ENCODE data around the gene TCF4. TPM values are rescaled to one million over a fixed set of nuclear protein-coding genes. Genes with fewer than 3 reads are reported as not detected.

Gene TCF4
- total RNA-seq, 1 experiment from 2014 or later = 12.5 TPM

DNA sequence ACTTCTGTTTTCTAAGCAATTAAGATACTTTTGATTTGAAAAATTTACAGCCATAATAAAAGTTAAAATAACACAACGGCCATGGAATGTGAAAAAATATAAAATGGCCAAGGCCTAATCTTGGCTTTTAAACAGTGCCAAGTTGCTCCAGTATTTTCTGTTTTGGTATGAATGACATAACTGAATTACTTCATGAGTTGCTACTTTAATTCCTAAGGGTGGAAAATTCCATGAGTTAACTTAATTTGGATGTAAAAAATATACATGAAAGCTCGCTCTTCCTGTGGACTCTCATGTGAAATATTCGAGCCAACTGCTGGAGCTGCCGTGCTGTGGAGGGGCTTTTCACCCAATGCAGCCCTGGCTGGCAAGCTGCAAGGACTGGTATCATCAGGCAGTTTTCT, 342.8 kb downstream of the TCF4 start:
- no peak overlapping the region for H2AFZ ChIP-seq (ENCODE audit: low read length)
- TF ChIP-seq EZH2phosphoT487 (IDR thresholded peaks at IDR 0.05; ENCODE audit: borderline replicate concordance, low read length) = no peak
- TF ChIP-seq, protein P1, sequence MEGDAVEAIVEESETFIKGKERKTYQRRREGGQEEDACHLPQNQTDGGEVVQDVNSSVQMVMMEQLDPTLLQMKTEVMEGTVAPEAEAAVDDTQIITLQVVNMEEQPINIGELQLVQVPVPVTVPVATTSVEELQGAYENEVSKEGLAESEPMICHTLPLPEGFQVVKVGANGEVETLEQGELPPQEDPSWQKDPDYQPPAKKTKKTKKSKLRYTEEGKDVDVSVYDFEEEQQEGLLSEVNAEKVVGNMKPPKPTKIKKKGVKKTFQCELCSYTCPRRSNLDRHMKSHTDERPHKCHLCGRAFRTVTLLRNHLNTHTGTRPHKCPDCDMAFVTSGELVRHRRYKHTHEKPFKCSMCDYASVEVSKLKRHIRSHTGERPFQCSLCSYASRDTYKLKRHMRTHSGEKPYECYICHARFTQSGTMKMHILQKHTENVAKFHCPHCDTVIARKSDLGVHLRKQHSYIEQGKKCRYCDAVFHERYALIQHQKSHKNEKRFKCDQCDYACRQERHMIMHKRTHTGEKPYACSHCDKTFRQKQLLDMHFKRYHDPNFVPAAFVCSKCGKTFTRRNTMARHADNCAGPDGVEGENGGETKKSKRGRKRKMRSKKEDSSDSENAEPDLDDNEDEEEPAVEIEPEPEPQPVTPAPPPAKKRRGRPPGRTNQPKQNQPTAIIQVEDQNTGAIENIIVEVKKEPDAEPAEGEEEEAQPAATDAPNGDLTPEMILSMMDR (conservative IDR thresholded peaks at IDR 0.05; ENCODE audit: low read depth, low read length) = no peak
- no peak for TF ChIP-seq EZH2 (IDR thresholded peaks at IDR 0.05; ENCODE audit: low read length, unreplicated experiment)
- no peaks in the 10 kb centered on the region for H3K36me3 ChIP-seq (ENCODE audit: low read depth, low read length)
- no peaks in the 10 kb centered on the region for H3F3A ChIP-seq (ENCODE audit: low read length, unreplicated experiment)
- no peaks in the 10 kb centered on the region for H3K27me3 ChIP-seq (ENCODE audit: low read length)
- H3K4me3 ChIP-seq (ENCODE audit: low read length) = no peak overlapping the region
- no peaks in the 10 kb centered on the region for H3K9me2 ChIP-seq (replicated peaks; ENCODE audit: low read length)
- H4K20me1 ChIP-seq (ENCODE audit: low read length) = no peaks in the 10 kb centered on the region
- peaks cover 19% of the 10 kb centered on the region for H3K4me1 ChIP-seq (ENCODE audit: insufficient read depth, low read length)
- DNase-seq (no peak), ATAC-seq (no peak)
- intact Hi-C loops (cut with micrococcal nuclease) = no loop called here
- no peak overlapping the region for H3K27ac ChIP-seq (ENCODE audit: low read length)
- no peaks in the 10 kb centered on the region for H3K9me3 ChIP-seq (ENCODE audit: low read length)
- POLR2A ChIA-PET (ENCODE audit: unreplicated experiment) = no interaction called here
- BruUV-seq (replicated peaks) = no TSS peak
- no peak overlapping the region for H3K9ac ChIP-seq (ENCODE audit: low read length)
- H3K4me2 ChIP-seq (ENCODE audit: low read length) = no peak overlapping the region
- CTCF ChIA-PET = no interaction called here
- no peaks in the 10 kb centered on the region for H3K79me2 ChIP-seq (ENCODE audit: low read length)

DNA sequence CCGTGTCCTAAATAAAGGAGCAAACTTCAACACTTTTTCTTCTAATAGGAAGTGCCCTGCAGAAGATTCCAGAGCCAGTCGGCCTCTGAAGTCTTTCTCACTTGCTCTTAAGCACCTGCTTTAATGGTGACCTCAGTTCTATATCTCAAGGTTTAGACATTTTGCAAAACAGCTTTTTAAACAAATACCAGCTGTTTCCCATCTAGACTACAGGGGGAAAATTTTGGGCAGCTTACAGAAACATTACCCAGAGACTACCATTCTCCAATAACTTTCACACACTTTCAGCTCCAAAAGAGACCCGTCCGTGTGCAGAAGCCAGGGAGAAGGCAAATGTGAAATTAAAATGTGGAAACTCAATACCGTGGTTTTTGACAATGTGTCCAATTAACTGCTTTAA, 343.4 kb downstream of the TCF4 start:
- Histone ChIP-seq H3K36me3 (ENCODE audit: low read depth, low read length) (no peaks in the 10 kb centered on the region), H3K9me3 (ENCODE audit: low read length) (no peaks in the 10 kb centered on the region), H4K20me1 (ENCODE audit: low read length) (no peaks in the 10 kb centered on the region), H3K9me2 (replicated peaks; ENCODE audit: low read length) (no peaks in the 10 kb centered on the region), H3K9ac (ENCODE audit: low read length) (no peak overlapping the region), H3F3A (ENCODE audit: low read length, unreplicated experiment) (no peaks in the 10 kb centered on the region), H3K79me2 (ENCODE audit: low read length) (no peaks in the 10 kb centered on the region), H3K4me3 (ENCODE audit: low read length) (no peak overlapping the region), H3K4me2 (ENCODE audit: low read length) (no peak overlapping the region), H3K4me1 (ENCODE audit: insufficient read depth, low read length) (peaks cover 12% of the 10 kb centered on the region), H2AFZ (ENCODE audit: low read length) (no peak overlapping the region), H3K27me3 (ENCODE audit: low read length) (no peaks in the 10 kb centered on the region), H3K27ac (ENCODE audit: low read length) (no peak overlapping the region)
- ChIA-PET CTCF (no interaction called here), POLR2A (ENCODE audit: unreplicated experiment) (no interaction called here)
- intact Hi-C loops (cut with micrococcal nuclease) = no loop called here
- no TSS peak for BruUV-seq (replicated peaks)
- no peak for TF ChIP-seq EZH2 (IDR thresholded peaks at IDR 0.05; ENCODE audit: low read length, unreplicated experiment)
- TF ChIP-seq EZH2phosphoT487 (IDR thresholded peaks at IDR 0.05; ENCODE audit: borderline replicate concordance, low read length) = no peak
- TF ChIP-seq, protein P1 (conservative IDR thresholded peaks at IDR 0.05; ENCODE audit: low read depth, low read length) = no peak
- DNase-seq = no peak
- ATAC-seq = no peak

DNA sequence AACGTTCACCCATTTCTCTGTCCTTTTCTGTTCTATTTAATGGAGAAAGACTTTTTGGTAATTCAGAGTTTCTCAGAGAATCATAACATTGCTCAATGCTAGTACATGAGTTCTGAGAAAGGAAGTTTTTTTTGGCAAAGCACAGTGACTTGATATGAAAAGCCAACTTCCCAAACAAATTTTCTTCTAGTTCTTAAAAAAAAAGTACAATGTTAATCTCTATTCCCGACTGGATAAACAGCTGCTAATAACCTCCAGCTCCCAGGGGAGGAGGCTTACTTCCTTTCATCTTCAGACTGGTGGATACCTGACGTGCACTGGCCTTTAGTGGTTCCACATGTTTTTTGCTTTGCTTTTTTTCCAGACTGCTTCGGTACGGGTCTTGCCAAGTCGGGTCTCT, 344.1 kb downstream of the TCF4 start:
- H3K4me2 ChIP-seq (ENCODE audit: low read length) = no peak overlapping the region
- H3K27ac ChIP-seq (ENCODE audit: low read length) = no peak overlapping the region
- H3K4me3 ChIP-seq (ENCODE audit: low read length) = no peak overlapping the region
- H3K9me2 ChIP-seq (replicated peaks; ENCODE audit: low read length) = no peaks in the 10 kb centered on the region
- H4K20me1 ChIP-seq (ENCODE audit: low read length) = no peaks in the 10 kb centered on the region
- no peaks in the 10 kb centered on the region for H3K36me3 ChIP-seq (ENCODE audit: low read depth, low read length)
- H3K4me1 ChIP-seq (ENCODE audit: insufficient read depth, low read length) = peaks cover 8% of the 10 kb centered on the region
- ATAC-seq = no peak
- no peaks in the 10 kb centered on the region for H3K27me3 ChIP-seq (ENCODE audit: low read length)
- H3K9ac ChIP-seq (ENCODE audit: low read length) = no peak overlapping the region
- no peak overlapping the region for H2AFZ ChIP-seq (ENCODE audit: low read length)
- intact Hi-C loops (cut with micrococcal nuclease) = no loop called here
- TF ChIP-seq EZH2 (IDR thresholded peaks at IDR 0.05; ENCODE audit: low read length, unreplicated experiment) (no peak), EZH2phosphoT487 (IDR thresholded peaks at IDR 0.05; ENCODE audit: borderline replicate concordance, low read length) (no peak)
- TF ChIP-seq, protein P1 (conservative IDR thresholded peaks at IDR 0.05; ENCODE audit: low read depth, low read length) = no peak
- no peak for DNase-seq
- no peaks in the 10 kb centered on the region for H3K9me3 ChIP-seq (ENCODE audit: low read length)
- POLR2A ChIA-PET (ENCODE audit: unreplicated experiment) = no interaction called here
- BruUV-seq (replicated peaks) = no TSS peak
- no peaks in the 10 kb centered on the region for H3F3A ChIP-seq (ENCODE audit: low read length, unreplicated experiment)
- no peaks in the 10 kb centered on the region for H3K79me2 ChIP-seq (ENCODE audit: low read length)
- CTCF ChIA-PET = no interaction called here
